H1 (cell line): ENCODE data around the gene PLBD2. TPM values are rescaled to one million over a fixed set of nuclear protein-coding genes. Genes with fewer than 3 reads are reported as not detected.

Experiments used
- CTCF ChIA-PET: fragments of 300-600 bp; sonication (Branson Sonifier 250); formaldehyde crosslinking; loops from one replicate; lab custom pipeline; 2021; ENCODE audit not compliant: partially characterized antibody; lab: Charles Lee
- POLR2A ChIA-PET: fragments of 300-600 bp; sonication (Branson Sonifier 250); formaldehyde crosslinking; loops from one replicate; lab custom pipeline; 2021; ENCODE audit warnings: inconsistent platforms; ENCODE audit not compliant: partially characterized antibody; lab: Charles Lee
- DNase-seq, 2 experiments: peaks; one replicate each; pipeline versions ENCODE4 v3.0.0 to v3.0.0-alpha.2; 2010 to 2022; ENCODE audit warnings: low spot score in 2 of 2, low read depth in 1 of 2, mixed read lengths in 1 of 2
- FAIRE-seq: peaks from 2 replicates; lab custom pipeline; 2011; peaks lifted over from hg19 to GRCh38; lab: Jason Lieb, UNC
- H2AFZ ChIP-seq: 2 replicates; pipeline ENCODE4 v1.8.1; 2012; ENCODE audit warnings: low read length, inconsistent platforms
- H2AK5ac ChIP-seq: 2 replicates; pipeline ENCODE4 v1.6.1; 2013; ENCODE audit warnings: low read depth, low read length
- H2BK120ac ChIP-seq: replicated peaks from 2 replicates; pipeline ENCODE3; 2013; ENCODE audit warnings: low read depth, low read length, inconsistent platforms
- H2BK12ac ChIP-seq: 2 replicates; pipeline ENCODE4 v1.6.1; 2013; ENCODE audit warnings: low read depth, low read length
- H2BK15ac ChIP-seq: 2 replicates; pipeline ENCODE4 v1.6.1; 2013; ENCODE audit warnings: low read length
- H2BK20ac ChIP-seq: 2 replicates; pipeline ENCODE4 v1.6.1; 2013; ENCODE audit warnings: low read length
- H2BK5ac ChIP-seq: 2 replicates; pipeline ENCODE4 v1.6.1; 2013; ENCODE audit warnings: low read depth, low read length
- H3K14ac ChIP-seq: 2 replicates; pipeline ENCODE4 v1.6.1; 2013; ENCODE audit warnings: inconsistent platforms; ENCODE audit not compliant: insufficient read length
- H3K18ac ChIP-seq: 2 replicates; pipeline ENCODE4 v1.6.1; 2013; ENCODE audit warnings: low read length; ENCODE audit errors: extremely low read depth
- H3K23ac ChIP-seq: 2 replicates; pipeline ENCODE4 v1.6.1; 2013; ENCODE audit warnings: inconsistent platforms; ENCODE audit not compliant: insufficient read length
- H3K23me2 ChIP-seq: 2 replicates; pipeline ENCODE4 v1.6.1; 2013; ENCODE audit warnings: low read depth, low read length
- H3K27ac ChIP-seq: 2 replicates; pipeline ENCODE4 v1.6.1; 2011; ENCODE audit warnings: low read depth, low read length, inconsistent platforms
- H3K27me3 ChIP-seq, 4 experiments: replicated peaks in 1 of 4; 1 replicate in 1 of 4; 2 replicates in 3 of 4; pipeline versions ENCODE4 v1.6.1 to v1.8.1; 2011 to 2013; ENCODE audit warnings: low read length in 3 of 4, mild to moderate bottlenecking in 3 of 4, inconsistent platforms in 2 of 4, mixed read lengths in 2 of 4, moderate library complexity in 1 of 4; ENCODE audit not compliant: control insufficient read depth in 3 of 4, insufficient read depth in 3 of 4; ENCODE audit errors: extremely low read depth in 1 of 4
- H3K36me3 ChIP-seq, 4 experiments: 2 replicates each; pipeline versions ENCODE4 v1.6.1 to v1.8.1; 2011 to 2013; ENCODE audit warnings: mild to moderate bottlenecking in 4 of 4, low read length in 3 of 4, moderate library complexity in 2 of 4, control low read depth in 1 of 4, inconsistent platforms in 1 of 4; ENCODE audit not compliant: insufficient read depth in 4 of 4, control insufficient read depth in 2 of 4
- H3K4ac ChIP-seq: replicated peaks from 2 replicates; pipeline ENCODE3; 2013; ENCODE audit warnings: low read length, low read depth, mixed read lengths, inconsistent platforms; ENCODE audit not compliant: insufficient read length
- H3K4me1 ChIP-seq, 4 experiments: replicated peaks in 1 of 4; 1 replicate in 1 of 4; 2 replicates in 3 of 4; pipeline versions ENCODE4 v1.6.1 to v1.8.1; 2011 to 2013; ENCODE audit warnings: low read length in 3 of 4, inconsistent platforms in 2 of 4, mixed read lengths in 1 of 4; ENCODE audit not compliant: insufficient read depth in 4 of 4, control insufficient read depth in 3 of 4
- H3K4me2 ChIP-seq, 2 experiments: 2 replicates each; pipeline versions ENCODE4 v1.6.1 to v1.8.1; 2011 to 2013; ENCODE audit warnings: low read depth in 2 of 2, low read length in 2 of 2, control low read depth in 1 of 2, inconsistent platforms in 1 of 2, mild to moderate bottlenecking in 1 of 2; ENCODE audit not compliant: insufficient read depth in 1 of 2
- H3K4me3 ChIP-seq, 4 experiments: fragments of 200-600, 300-600 bp in 1 of 4; sonication (generic), shearing (Covaris generic), sonication (Bioruptor Twin) in 1 of 4; 2 replicates each; pipeline versions ENCODE4 v1.5.1 to v1.8.1; 2011 to 2016; ENCODE audit warnings: low read length in 4 of 4, low read depth in 3 of 4, control low read depth in 2 of 4, inconsistent platforms in 2 of 4, mild to moderate bottlenecking in 2 of 4, mixed read lengths in 1 of 4, moderate library complexity in 1 of 4; ENCODE audit not compliant: insufficient read depth in 2 of 4; ENCODE audit errors: extremely low read depth in 1 of 4
- H3K56ac ChIP-seq: replicated peaks from 2 replicates; pipeline ENCODE3; 2013; ENCODE audit warnings: low read depth, mild to moderate bottlenecking, mixed read lengths, low read length, inconsistent platforms; ENCODE audit not compliant: insufficient read length
- H3K79me1 ChIP-seq: 2 replicates; pipeline ENCODE4 v1.6.1; 2013; ENCODE audit warnings: low read depth, low read length, control low read depth
- H3K79me2 ChIP-seq, 2 experiments: 2 replicates each; pipeline versions ENCODE4 v1.6.1 to v1.8.1; 2012 to 2013; ENCODE audit warnings: low read length in 2 of 2, mild to moderate bottlenecking in 2 of 2, inconsistent platforms in 1 of 2; ENCODE audit not compliant: insufficient read depth in 2 of 2, control insufficient read depth in 1 of 2
- H3K9ac ChIP-seq, 4 experiments: replicated peaks in 1 of 4; 1 replicate in 1 of 4; 2 replicates in 3 of 4; pipeline versions ENCODE4 v1.6.1 to v1.8.1; 2011 to 2013; ENCODE audit warnings: low read depth in 3 of 4, low read length in 3 of 4, control low read depth in 2 of 4, mild to moderate bottlenecking in 2 of 4, moderate library complexity in 2 of 4, inconsistent platforms in 1 of 4; ENCODE audit errors: extremely low read depth in 1 of 4
- H3K9me3 ChIP-seq, 2 experiments: 2 replicates each; pipeline versions ENCODE4 v1.6.1 to v1.8.1; 2012 to 2013; ENCODE audit warnings: mild to moderate bottlenecking in 2 of 2, moderate library complexity in 2 of 2, control low read depth in 1 of 2, inconsistent platforms in 1 of 2, low read depth in 1 of 2, low read length in 1 of 2, mixed read lengths in 1 of 2; ENCODE audit not compliant: insufficient read depth in 2 of 2
- H4K20me1 ChIP-seq, 2 experiments: replicated peaks in 1 of 2; 2 replicates each; pipeline versions ENCODE3 to v1.8.1; 2011 to 2013; ENCODE audit warnings: inconsistent platforms in 2 of 2, low read length in 2 of 2, mild to moderate bottlenecking in 1 of 2; ENCODE audit not compliant: insufficient read depth in 2 of 2, control insufficient read depth in 1 of 2
- H4K5ac ChIP-seq: 2 replicates; pipeline ENCODE4 v1.6.1; 2013; ENCODE audit warnings: low read length, low read depth, mixed read lengths, inconsistent platforms; ENCODE audit not compliant: insufficient read length
- H4K8ac ChIP-seq: 2 replicates; pipeline ENCODE4 v1.8.0; 2013; ENCODE audit warnings: mild to moderate bottlenecking, moderate library complexity, low read length, inconsistent platforms; ENCODE audit not compliant: insufficient read depth; ENCODE audit errors: extremely low read depth
- H4K91ac ChIP-seq: replicated peaks from 2 replicates; pipeline ENCODE3; 2013; ENCODE audit warnings: low read length, mixed read lengths, inconsistent platforms; ENCODE audit not compliant: insufficient read length
- ASH2L ChIP-seq: fragments of 200-600, 300-600 bp; sonication (generic); IDR thresholded peaks from one replicate; pipeline ENCODE4 v1.7.1; 2017; ENCODE audit warnings: low read length
- BRCA1 ChIP-seq: IDR thresholded peaks from 2 replicates; pipeline ENCODE4 v1.6.1; 2012; ENCODE audit warnings: low read depth, low read length, improper control_type of control experiment
- CEBPB ChIP-seq: IDR thresholded peaks from 2 replicates; pipeline ENCODE4 v1.6.1; 2012; ENCODE audit warnings: low read depth, low read length
- E2F6 ChIP-seq: IDR thresholded peaks from 2 replicates; pipeline ENCODE4 v1.6.1; 2012; ENCODE audit warnings: inconsistent platforms
- EP300 ChIP-seq, 2 experiments: IDR thresholded peaks; 1 replicate in 1 of 2; 2 replicates in 1 of 2; pipeline ENCODE4 v1.6.1; 2011 to 2012; ENCODE audit warnings: low read depth in 2 of 2, low read length in 2 of 2, mild to moderate bottlenecking in 2 of 2, borderline replicate concordance in 1 of 2, inconsistent platforms in 1 of 2, moderate library complexity in 1 of 2
- EZH2 ChIP-seq: fragments of 200-600 bp; sonication (generic); IDR thresholded peaks from 2 replicates; pipeline ENCODE4 v1.7.1; 2012; ENCODE audit warnings: low read depth, mild to moderate bottlenecking, moderate library complexity, low read length, inconsistent platforms; ENCODE audit not compliant: severe bottlenecking
- JUN ChIP-seq: IDR thresholded peaks from 2 replicates; pipeline ENCODE4 v1.6.1; 2011; ENCODE audit warnings: low read depth, mild to moderate bottlenecking, improper control_type of control experiment, low read length
- RBBP5 ChIP-seq: IDR thresholded peaks from 2 replicates; pipeline ENCODE4 v1.7.1; 2012; ENCODE audit warnings: low read depth, mild to moderate bottlenecking, inconsistent platforms, low read length, moderate library complexity, borderline replicate concordance
- RXRA ChIP-seq: IDR thresholded peaks from 2 replicates; pipeline ENCODE4 v1.6.1; 2011; ENCODE audit warnings: low read depth, mild to moderate bottlenecking, low read length, moderate library complexity; ENCODE audit not compliant: insufficient read depth
- SRF ChIP-seq: IDR thresholded peaks from 2 replicates; pipeline ENCODE4 v1.6.1; 2011; ENCODE audit warnings: mild to moderate bottlenecking, low read depth, low read length, moderate library complexity
- TBP ChIP-seq: IDR thresholded peaks from 2 replicates; pipeline ENCODE4 v1.6.1; 2011; ENCODE audit warnings: low read depth, low read length, improper control_type of control experiment
- USF2 ChIP-seq: IDR thresholded peaks from 2 replicates; pipeline ENCODE4 v1.6.1; 2011; ENCODE audit warnings: low read length, improper control_type of control experiment
- WGBS, 2 experiments: shearing (Covaris generic) in 1 of 2; methylation state at CpG; one replicate each; pipeline versions ENCODE4 v1.1.6 to v1.1.7; 2013 to 2015; ENCODE audit warnings: low lambda C conversion rate in 2 of 2, mixed read lengths in 2 of 2, inconsistent platforms in 1 of 2, low coverage in 1 of 2, missing lambda C conversion rate in 1 of 2; ENCODE audit not compliant: insufficient replicate concordance in 2 of 2, insufficient coverage in 1 of 2, insufficient read length in 1 of 2; ENCODE audit errors: extremely low coverage in 1 of 2, missing lambda C conversion rate in 1 of 2; 5-methylcytosine and 5-hydroxymethylcytosine counted together
- polyA plus RNA-seq, 7 experiments: library from polyadenylated mRNA; depleted of rRNA in 3 of 7; stranded (reverse) in 5 of 7; unstranded in 2 of 7; fragments of >200 nt in 5 of 7; fragments of 200-250 nt in 2 of 7; gene quantifications; 1 replicate in 5 of 7; 2 replicates in 1 of 7; 4 replicates in 1 of 7; pipeline versions ENCODE4 v1.2.1 to v1.2.3, GENCODE V29; 2011 to 2013; ENCODE audit warnings: missing spikeins in 2 of 7, mixed read lengths in 2 of 7
- total RNA-seq: library from RNA; stranded (reverse); fragmentation: NEBNext Ultra II Directional; extraction: Animal tissue kit (Norgen Biotek cat#: 25700); gene quantifications from 2 replicates; pipeline ENCODE4 v1.2.1, GENCODE V29; 2021

PLBD2 gene
- total and polyA plus RNA-seq, 2 of the 8 experiments (the other 6 are each of a cell fraction or from before 2014, with no cell fraction given) = 16.8 to 33.5 TPM

GRCh38 chr12:113420996-113421595 is 62.7 kb downstream of the PLBD2 start:
- Histone ChIP-seq H3K23me2 (peaks cover 5% of the 10 kb centered on the region), H2BK20ac (no peak overlapping the region), H3K4me2 (no peak overlapping the region), H4K91ac (no peak overlapping the region), H4K20me1 (no peaks in the 10 kb centered on the region), H3K23ac (no peak overlapping the region), H3K14ac (no peak overlapping the region), H3K56ac (no peak overlapping the region), H3K36me3 (no peaks in the 10 kb centered on the region), H2AFZ (no peak overlapping the region), H3K27ac (no peak overlapping the region), H3K9ac (no peak overlapping the region), H2BK12ac (no peak overlapping the region), H4K8ac (no peak overlapping the region), H2BK5ac (no peak overlapping the region), H2BK120ac (no peak overlapping the region), H3K4ac (no peak overlapping the region), H3K79me1 (no peaks in the 10 kb centered on the region), H3K79me2 (no peaks in the 10 kb centered on the region), H3K4me1 (peaks cover 0 to 7% (median 5%) of the 10 kb centered on the region in 4 experiments; a peak in 5 of 7 replicates), H3K27me3 (no peaks in the 10 kb centered on the region), H4K5ac (no peak overlapping the region), H2BK15ac (no peak overlapping the region), H2AK5ac (no peak overlapping the region), H3K18ac (no peak overlapping the region), H3K9me3 (no peaks in the 10 kb centered on the region), H3K4me3 (no peak overlapping the region)
- FAIRE-seq (no peak), DNase-seq (no peak)
- ChIA-PET POLR2A (no interaction called here), CTCF (no interaction called here)
- WGBS, 2 experiments = 94% methylated on average over 2 of the region's 2 CpGs; no CpG with 5 or more reads in 1 of the 2 experiments
- TF ChIP-seq ASH2L = no peak
- TF ChIP-seq RBBP5 = no peak
- no peak for TF ChIP-seq TBP
- TF ChIP-seq E2F6 = no peak
- TF ChIP-seq JUN = no peak
- TF ChIP-seq SRF = no peak
- no peak for TF ChIP-seq RXRA
- TF ChIP-seq EZH2 = no peak
- no peak for TF ChIP-seq BRCA1
- no peak for TF ChIP-seq USF2
- no peak for TF ChIP-seq CEBPB
- TF ChIP-seq EP300 (IDR thresholded peaks at IDR 0.05; ENCODE audit: borderline replicate concordance in 1 of 2, low read depth in 2 of 2, low read length in 2 of 2) = no peak
